Chondrocyte (in vitro differentiated cells): Measurements from ENCODE around the gene FLNC. TPM values are rescaled to one million over a fixed set of nuclear protein-coding genes. Genes with fewer than 3 reads are reported as not detected.
A peak's percentile ranks its signal among the peaks of the same experiment; 100 is the strongest.

ENCODE experiments used
- DNase-seq: peaks from one replicate; pipeline ENCODE4 v3.0.0; 2021; ENCODE audit warnings: mixed read lengths, low spot score
- H3K27ac Mint-ChIP-seq: one replicate; pipeline ENCODE4 v1.8.0; 2021; ENCODE audit warnings: mild to moderate bottlenecking, moderate library complexity, mixed read lengths; ENCODE audit not compliant: unreplicated experiment
- H3K27me3 Mint-ChIP-seq: 2 replicates; pipeline ENCODE4 v1.8.0; 2021; ENCODE audit warnings: low read depth, mixed read lengths
- H3K36me3 Mint-ChIP-seq: 2 replicates; pipeline ENCODE4 v1.8.0; 2021; ENCODE audit warnings: low read depth, mixed read lengths
- H3K4me1 Mint-ChIP-seq: 2 replicates; pipeline ENCODE4 v1.8.0; 2021; ENCODE audit warnings: low read depth, mild to moderate bottlenecking, mixed read lengths
- H3K4me3 Mint-ChIP-seq: one replicate; pipeline ENCODE4 v1.8.0; 2021; ENCODE audit warnings: mild to moderate bottlenecking, moderate library complexity, mixed read lengths; ENCODE audit not compliant: unreplicated experiment
- H3K9me3 Mint-ChIP-seq: 2 replicates; pipeline ENCODE4 v1.8.0; 2021; ENCODE audit warnings: low read depth, mixed read lengths
- total RNA-seq: library from RNA; stranded (reverse); gene quantifications from 3 replicates; pipeline ENCODE4 v1.2.1, GENCODE V29; 2021
- TF ChIP-seq, protein P1 (sequence below): fragments of 200-600 bp; sonication (generic); IDR thresholded peaks from 2 replicates; pipeline ENCODE4 v1.5.0; 2021; ENCODE audit warnings: antibody characterized with exemption, mild to moderate bottlenecking, moderate library complexity

Gene FLNC
- total RNA-seq, 1 donor from 2014 or later, result 118 TPM

GRCh38 chr7:128815289-128815942, 14.8 kb upstream of the FLNC start:
- no peak overlapping the region for H3K4me3 Mint-ChIP-seq
- no peak overlapping the region for H3K27ac Mint-ChIP-seq
- TF ChIP-seq, protein P1, sequence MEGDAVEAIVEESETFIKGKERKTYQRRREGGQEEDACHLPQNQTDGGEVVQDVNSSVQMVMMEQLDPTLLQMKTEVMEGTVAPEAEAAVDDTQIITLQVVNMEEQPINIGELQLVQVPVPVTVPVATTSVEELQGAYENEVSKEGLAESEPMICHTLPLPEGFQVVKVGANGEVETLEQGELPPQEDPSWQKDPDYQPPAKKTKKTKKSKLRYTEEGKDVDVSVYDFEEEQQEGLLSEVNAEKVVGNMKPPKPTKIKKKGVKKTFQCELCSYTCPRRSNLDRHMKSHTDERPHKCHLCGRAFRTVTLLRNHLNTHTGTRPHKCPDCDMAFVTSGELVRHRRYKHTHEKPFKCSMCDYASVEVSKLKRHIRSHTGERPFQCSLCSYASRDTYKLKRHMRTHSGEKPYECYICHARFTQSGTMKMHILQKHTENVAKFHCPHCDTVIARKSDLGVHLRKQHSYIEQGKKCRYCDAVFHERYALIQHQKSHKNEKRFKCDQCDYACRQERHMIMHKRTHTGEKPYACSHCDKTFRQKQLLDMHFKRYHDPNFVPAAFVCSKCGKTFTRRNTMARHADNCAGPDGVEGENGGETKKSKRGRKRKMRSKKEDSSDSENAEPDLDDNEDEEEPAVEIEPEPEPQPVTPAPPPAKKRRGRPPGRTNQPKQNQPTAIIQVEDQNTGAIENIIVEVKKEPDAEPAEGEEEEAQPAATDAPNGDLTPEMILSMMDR, result no peak
- peak; percentile 49 for DNase-seq
- H3K36me3 Mint-ChIP-seq, result no peaks in the 10 kb centered on the region
- peaks cover 3% of the 10 kb centered on the region for H3K27me3 Mint-ChIP-seq
- H3K9me3 Mint-ChIP-seq, result no peaks in the 10 kb centered on the region
- H3K4me1 Mint-ChIP-seq, result no peaks in the 10 kb centered on the region

DNA sequence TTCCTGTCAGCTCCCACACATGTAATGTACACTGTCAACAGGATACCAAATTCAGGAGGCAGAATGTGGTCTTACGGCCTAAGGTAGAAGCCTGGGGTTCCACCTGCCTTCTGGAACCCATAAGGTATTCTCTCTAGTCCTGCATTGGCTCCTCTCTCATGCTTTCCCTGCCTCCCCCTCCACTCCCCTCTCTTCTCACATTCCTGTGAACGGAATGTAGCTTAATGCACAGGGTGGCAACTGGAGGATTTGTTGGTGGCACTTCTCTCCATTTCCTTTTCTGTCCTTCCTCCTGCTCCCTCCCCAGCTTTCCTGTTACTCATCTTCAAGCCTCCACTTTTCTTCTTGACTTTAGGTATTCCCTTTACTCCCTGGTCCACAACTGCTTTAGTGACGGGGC, 11.5 kb upstream of the FLNC start:
- Mint-ChIP-seq H3K27ac (no peak overlapping the region), H3K27me3 (peaks cover 3% of the 10 kb centered on the region), H3K4me1 (no peaks in the 10 kb centered on the region), H3K36me3 (no peaks in the 10 kb centered on the region), H3K4me3 (no peak overlapping the region), H3K9me3 (no peaks in the 10 kb centered on the region)
- no peak for DNase-seq
- TF ChIP-seq, protein P1, result no peak

GRCh38 chr7:128821724-128822123, 8.5 kb upstream of the FLNC start:
- Mint-ChIP-seq H3K27ac (no peak overlapping the region), H3K4me3 (no peak overlapping the region), H3K9me3 (no peaks in the 10 kb centered on the region), H3K4me1 (peaks cover 2% of the 10 kb centered on the region), H3K27me3 (no peaks in the 10 kb centered on the region), H3K36me3 (no peaks in the 10 kb centered on the region)
- no peak for DNase-seq
- TF ChIP-seq, protein P1, result no peak

- H3K4me3 Mint-ChIP-seq, result no peak overlapping the region
- TF ChIP-seq, protein P1, result no peak
- peak overlapping the region; percentile 98 for H3K27ac Mint-ChIP-seq
- peaks cover 38% of the 10 kb centered on the region for H3K4me1 Mint-ChIP-seq
- no peak for DNase-seq
- no peaks in the 10 kb centered on the region for H3K27me3 Mint-ChIP-seq
- no peaks in the 10 kb centered on the region for H3K36me3 Mint-ChIP-seq
- no peaks in the 10 kb centered on the region for H3K9me3 Mint-ChIP-seq
These were observed 3.7 kb upstream of the FLNC start for GRCh38 chr7:128826512-128826911.

- no peak overlapping the region for H3K4me3 Mint-ChIP-seq
- H3K27ac Mint-ChIP-seq, result peak overlapping the region; percentile 98
- no peaks in the 10 kb centered on the region for H3K36me3 Mint-ChIP-seq
- H3K27me3 Mint-ChIP-seq, result no peaks in the 10 kb centered on the region
- no peak for DNase-seq
- TF ChIP-seq, protein P1, result no peak
- no peaks in the 10 kb centered on the region for H3K9me3 Mint-ChIP-seq
- peaks cover 42% of the 10 kb centered on the region for H3K4me1 Mint-ChIP-seq
These were observed 3.3 kb upstream of the FLNC start for GRCh38 chr7:128826916-128827247.
